Lung (tissue), 12 donors: Measurements from ENCODE around the gene IGSF3. TPM values are rescaled to one million over a fixed set of nuclear protein-coding genes. Genes with fewer than 3 reads are reported as not detected.
"Not testable (repeated sequence)": the region's sequence is repeated elsewhere in the genome, so short reads cannot be mapped to it uniquely, and the experiment has no call there.

ENCODE experiments used
- ATAC-seq: fragments of 200-7000 bp; cut with Tn5 transposase; one replicate; pipeline ENCODE4 v1.9.1; 2020; ENCODE audit warnings: moderate number of reproducible peaks; ENCODE audit not compliant: insufficient read depth, low FRiP score
- DNase-seq, 3 donors: peaks; one replicate each; pipeline ENCODE4 v3.0.0-alpha.2; 2013 to 2017
- H3K27ac ChIP-seq, 2 donors: one replicate each; pipeline ENCODE4 v1.5.1; 2013; ENCODE audit warnings: mild to moderate bottlenecking in 2 of 2, moderate library complexity in 2 of 2, control low read depth in 1 of 2, inconsistent platforms in 1 of 2, low read depth in 1 of 2, low read length in 1 of 2
- H3K27me3 ChIP-seq, 3 donors: one replicate each; pipeline ENCODE4 v1.5.1; 2013; ENCODE audit warnings: low read length in 2 of 3; ENCODE audit not compliant: control insufficient read depth in 3 of 3, insufficient read depth in 3 of 3
- H3K36me3 ChIP-seq, 4 donors: one replicate each; pipeline ENCODE4 v1.5.1; 2013; ENCODE audit warnings: low read length in 4 of 4, mild to moderate bottlenecking in 1 of 4, moderate library complexity in 1 of 4; ENCODE audit not compliant: control insufficient read depth in 4 of 4, insufficient read depth in 4 of 4
- H3K4me1 ChIP-seq, 5 donors: one replicate each; pipeline ENCODE4 v1.5.1; 2013; ENCODE audit warnings: low read length in 5 of 5, mild to moderate bottlenecking in 2 of 5, moderate library complexity in 1 of 5; ENCODE audit not compliant: control insufficient read depth in 5 of 5, insufficient read depth in 5 of 5
- H3K4me3 ChIP-seq: one replicate; pipeline ENCODE4 v1.5.1; 2013; ENCODE audit warnings: mild to moderate bottlenecking, control low read depth, moderate library complexity
- H3K9ac ChIP-seq, 2 donors: one replicate each; pipeline ENCODE4 v1.5.1; 2013; ENCODE audit warnings: low read length in 2 of 2, control low read depth in 1 of 2; ENCODE audit not compliant: insufficient read depth in 1 of 2
- H3K9me3 ChIP-seq, 4 donors: one replicate each; pipeline ENCODE4 v1.5.1; 2013; ENCODE audit warnings: low read length in 3 of 4, mild to moderate bottlenecking in 1 of 4, moderate library complexity in 1 of 4; ENCODE audit not compliant: control insufficient read depth in 4 of 4, insufficient read depth in 3 of 4
- WGBS, 2 donors: extraction: QIAGEN DNeasy Blood & Tissue Kit; methylation state at CpG; one replicate each; pipeline ENCODE4 v1.1.7; 2013; 5-methylcytosine and 5-hydroxymethylcytosine counted together
- polyA plus RNA-seq, 2 donors: library from polyadenylated mRNA; stranded (reverse); fragments of 200-250 nt; gene quantifications; one replicate each; pipeline ENCODE4 v1.2.1, GENCODE V29; 2013
- total RNA-seq, 2 donors: library from RNA; depleted of rRNA in 1 of 2; stranded (reverse); fragments of >200 nt in 1 of 2; gene quantifications; one replicate each; pipeline ENCODE4 v1.2.1, GENCODE V29; 2014 to 2021
- TF ChIP-seq, protein P1 (sequence below): IDR thresholded peaks from 2 replicates; pipeline ENCODE4 v1.5.1; 2012; ENCODE audit warnings: mild to moderate bottlenecking; ENCODE audit errors: control extremely low read depth, extremely low read depth
- donor health status: control.
- donor health status: control.
- donor health status: Bipolar disorder and iron deficiency.
- donor health status: healthy.
- donor health status: DM: yes; HTN: yes; CAD: no.

IGSF3 gene
- total and polyA plus RNA-seq, 4 donors, result 6.3 to 48.5 (median 13.3) TPM

DNA sequence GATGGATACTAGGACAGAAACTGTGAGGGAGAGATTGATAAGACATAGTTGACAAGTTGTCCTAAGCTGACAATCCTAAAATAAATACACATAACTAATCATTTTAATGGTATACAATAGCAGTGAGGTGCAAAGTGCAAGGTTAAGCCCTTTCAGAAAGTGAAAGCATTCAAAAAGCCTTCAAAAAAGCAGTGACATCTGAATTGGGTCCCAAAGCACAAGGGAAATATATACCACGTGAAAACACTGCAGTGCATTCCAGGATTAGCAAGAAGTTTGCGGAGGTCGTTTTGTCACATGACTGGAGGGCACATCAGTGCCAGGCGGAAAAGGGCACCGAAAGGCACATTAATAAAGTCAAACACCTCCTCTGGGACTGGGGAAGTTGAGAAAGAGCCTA is 42.4 kb downstream of the IGSF3 start:
- H3K9ac ChIP-seq, H3K27me3 ChIP-seq, H3K4me3 ChIP-seq, H3K27ac ChIP-seq, ATAC-seq, H3K9me3 ChIP-seq, DNase-seq, H3K36me3 ChIP-seq: not testable (repeated sequence)
- H3K4me1 ChIP-seq, result peaks cover 0 to 19% (median 0%) of the 10 kb centered on the region in 5 donors
- WGBS, 2 donors, result 74 to 83% methylated on average over 5 of the region's 5 CpGs

DNA sequence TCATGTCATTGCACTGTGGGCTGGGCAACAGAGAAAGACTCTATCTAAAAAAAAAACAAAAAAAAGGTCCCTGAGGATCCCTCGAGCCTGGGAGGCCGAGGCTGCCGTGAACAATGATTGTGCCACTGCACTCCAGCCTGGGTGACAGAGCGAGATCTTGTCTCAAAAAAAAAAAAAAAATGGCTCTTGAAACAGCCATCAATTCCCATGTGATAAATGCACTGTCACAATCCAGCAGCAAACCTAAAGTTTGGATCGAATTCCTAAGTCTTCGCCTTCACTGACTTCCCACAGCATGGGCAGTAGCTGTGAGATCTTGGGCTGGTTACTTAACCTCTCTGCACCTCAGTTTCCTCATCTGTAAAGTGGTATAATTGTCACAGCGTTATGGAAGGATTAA is 43.5 kb downstream of the IGSF3 start:
- Histone ChIP-seq H3K9me3 (peaks cover 0 to 3% (median 0%) of the 10 kb centered on the region in 4 donors), H3K36me3 (no peaks in the 10 kb centered on the region), H3K4me1 (peaks cover 0 to 21% (median 0%) of the 10 kb centered on the region in 5 donors), H3K9ac (no peak overlapping the region), H3K4me3 (no peak overlapping the region), H3K27me3 (no peaks in the 10 kb centered on the region), H3K27ac (no peak overlapping the region)
- TF ChIP-seq, protein P1, sequence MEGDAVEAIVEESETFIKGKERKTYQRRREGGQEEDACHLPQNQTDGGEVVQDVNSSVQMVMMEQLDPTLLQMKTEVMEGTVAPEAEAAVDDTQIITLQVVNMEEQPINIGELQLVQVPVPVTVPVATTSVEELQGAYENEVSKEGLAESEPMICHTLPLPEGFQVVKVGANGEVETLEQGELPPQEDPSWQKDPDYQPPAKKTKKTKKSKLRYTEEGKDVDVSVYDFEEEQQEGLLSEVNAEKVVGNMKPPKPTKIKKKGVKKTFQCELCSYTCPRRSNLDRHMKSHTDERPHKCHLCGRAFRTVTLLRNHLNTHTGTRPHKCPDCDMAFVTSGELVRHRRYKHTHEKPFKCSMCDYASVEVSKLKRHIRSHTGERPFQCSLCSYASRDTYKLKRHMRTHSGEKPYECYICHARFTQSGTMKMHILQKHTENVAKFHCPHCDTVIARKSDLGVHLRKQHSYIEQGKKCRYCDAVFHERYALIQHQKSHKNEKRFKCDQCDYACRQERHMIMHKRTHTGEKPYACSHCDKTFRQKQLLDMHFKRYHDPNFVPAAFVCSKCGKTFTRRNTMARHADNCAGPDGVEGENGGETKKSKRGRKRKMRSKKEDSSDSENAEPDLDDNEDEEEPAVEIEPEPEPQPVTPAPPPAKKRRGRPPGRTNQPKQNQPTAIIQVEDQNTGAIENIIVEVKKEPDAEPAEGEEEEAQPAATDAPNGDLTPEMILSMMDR, result no peak
- ATAC-seq (no peak), DNase-seq (no peak)
- 81 to 94% methylated on average over 7 of the region's 7 CpGs for WGBS, 2 donors

DNA sequence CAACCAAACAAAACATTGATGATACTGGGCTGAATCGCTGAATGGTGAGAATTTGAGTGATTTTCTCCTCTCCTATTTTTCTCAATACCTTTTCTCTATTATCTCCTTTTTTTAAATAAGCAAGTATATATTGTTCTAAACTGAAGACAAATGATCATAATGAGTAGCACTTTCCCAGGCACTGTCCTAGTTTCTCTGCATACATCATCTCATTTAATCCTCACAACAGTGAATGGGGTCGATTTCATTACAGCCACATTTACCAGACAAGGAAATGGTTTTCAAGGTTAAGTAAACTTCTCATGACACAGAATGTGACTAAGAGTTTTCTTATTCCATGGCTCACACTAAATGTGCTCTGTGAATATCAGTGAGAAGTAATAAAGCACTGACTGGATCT is 45.0 kb downstream of the IGSF3 start:
- H3K27ac ChIP-seq, result not testable (repeated sequence)

DNA sequence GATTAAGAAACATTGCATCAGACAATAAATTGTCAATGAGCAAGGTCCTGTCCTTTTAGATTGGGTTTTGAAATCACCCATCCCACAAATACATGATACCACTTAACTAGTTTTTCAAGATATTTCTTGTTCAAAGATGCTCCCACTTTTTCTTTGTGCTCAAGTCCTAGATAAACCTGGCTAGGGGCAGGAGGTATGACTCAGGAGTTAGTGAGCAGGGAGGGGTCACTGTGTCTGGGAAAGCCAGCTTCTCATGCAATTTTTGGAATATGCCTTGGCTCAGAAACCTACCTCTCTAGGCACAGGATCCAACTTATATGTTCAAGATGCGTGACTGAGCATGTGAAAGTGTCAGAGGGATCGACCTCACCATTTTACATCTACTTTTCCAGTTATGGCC is 45.8 kb downstream of the IGSF3 start:
- H3K36me3 ChIP-seq, result not testable (repeated sequence)

More for the DNA sequence above, 45.0 kb downstream of the IGSF3 start:
- 64 to 72% methylated on average over 2 of the region's 2 CpGs for WGBS, 2 donors
- peaks cover 0 to 17% (median 3%) of the 10 kb centered on the region in 5 donors for H3K4me1 ChIP-seq
- not testable (repeated sequence) for DNase-seq, H3K9ac ChIP-seq, H3K36me3 ChIP-seq, H3K9me3 ChIP-seq, H3K4me3 ChIP-seq, ATAC-seq, H3K27me3 ChIP-seq

DNA sequence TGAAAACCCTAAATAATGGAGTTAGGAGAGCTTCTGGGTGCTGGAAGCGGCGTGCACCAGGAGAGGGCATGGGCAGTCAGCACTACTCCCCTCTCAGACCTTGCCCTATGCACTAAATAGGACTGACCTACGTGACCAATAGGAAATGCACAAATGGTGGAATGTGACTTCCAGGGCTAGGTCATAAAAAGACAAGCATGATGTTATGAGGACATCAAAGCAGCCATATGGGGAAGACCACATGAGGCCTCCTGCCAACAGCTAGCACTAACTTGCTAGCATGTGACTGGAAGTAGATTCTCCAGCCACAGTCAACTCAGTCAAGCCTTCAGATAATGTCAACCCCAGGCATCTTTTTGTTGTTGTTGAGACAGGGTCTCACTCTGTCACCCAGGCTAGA is 47.1 kb downstream of the IGSF3 start:
- WGBS, 2 donors, result 95 to 100% methylated on average over 3 of the region's 3 CpGs
- H3K9me3 ChIP-seq, DNase-seq, ATAC-seq, H3K4me3 ChIP-seq, H3K4me1 ChIP-seq, H3K27me3 ChIP-seq, H3K27ac ChIP-seq, H3K9ac ChIP-seq, H3K36me3 ChIP-seq: not testable (repeated sequence)

More for the DNA sequence above, 45.8 kb downstream of the IGSF3 start:
- not testable (repeated sequence) for ATAC-seq, H3K9ac ChIP-seq, H3K4me3 ChIP-seq, DNase-seq, H3K27me3 ChIP-seq, H3K9me3 ChIP-seq, H3K27ac ChIP-seq
- H3K4me1 ChIP-seq, result peaks cover 0 to 12% (median 3%) of the 10 kb centered on the region in 5 donors
- 93 to 100% methylated on average over 2 of the region's 2 CpGs for WGBS, 2 donors

DNA sequence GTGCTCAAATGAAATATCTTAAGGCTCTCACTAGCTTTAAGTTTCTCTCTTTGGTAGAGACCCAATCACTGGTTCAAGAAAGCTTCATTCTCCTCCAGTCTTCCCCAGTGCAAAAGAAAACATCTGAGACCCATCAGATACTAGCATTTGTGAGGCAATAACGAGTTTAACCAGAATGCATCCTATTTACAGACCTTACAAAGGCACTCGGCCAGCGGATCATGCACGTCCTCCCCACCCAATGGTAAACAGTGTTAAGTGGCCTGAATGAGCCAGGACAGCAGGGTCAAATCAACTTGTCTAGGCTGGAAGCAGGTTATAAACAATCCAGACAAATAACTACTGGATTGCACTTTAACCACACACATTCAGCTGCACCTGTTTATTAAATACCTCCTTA is 48.4 kb downstream of the IGSF3 start:
- WGBS, 2 donors, result 35 to 58% methylated on average over 4 of the region's 4 CpGs
- H3K4me1 ChIP-seq, H3K4me3 ChIP-seq, H3K9me3 ChIP-seq, H3K27ac ChIP-seq, H3K9ac ChIP-seq, ATAC-seq, H3K36me3 ChIP-seq, H3K27me3 ChIP-seq: not testable (repeated sequence)
- peak in 2 of 3 donors; percentile 42 to 58 for DNase-seq

DNA sequence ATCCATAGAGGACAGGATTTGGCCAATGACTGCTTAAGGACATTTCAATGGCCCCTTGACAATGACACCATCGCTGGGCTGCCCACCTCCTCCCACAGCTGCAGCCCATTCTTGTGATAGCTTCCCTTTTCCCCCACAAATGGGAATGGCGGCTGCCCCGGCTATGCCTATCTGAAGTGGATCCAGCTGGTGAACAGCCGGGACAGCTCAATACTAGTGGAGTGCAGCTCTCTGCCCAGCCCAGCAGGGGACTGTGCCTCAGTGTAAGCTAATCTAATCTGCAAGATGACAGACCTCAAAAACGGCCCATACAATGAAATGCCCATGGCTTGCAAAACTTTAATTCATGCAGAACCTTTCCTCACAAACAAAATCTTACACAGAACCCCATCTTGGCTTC is 49.7 kb downstream of the IGSF3 start:
- not testable (repeated sequence) for ATAC-seq, H3K4me3 ChIP-seq, H3K27ac ChIP-seq, H3K9me3 ChIP-seq, H3K9ac ChIP-seq, H3K27me3 ChIP-seq, H3K36me3 ChIP-seq, H3K4me1 ChIP-seq
- peak; percentile 64 to 73 (median 68) for DNase-seq
- WGBS, 2 donors, result 65 to 87% methylated on average over 5 of the region's 5 CpGs

DNA sequence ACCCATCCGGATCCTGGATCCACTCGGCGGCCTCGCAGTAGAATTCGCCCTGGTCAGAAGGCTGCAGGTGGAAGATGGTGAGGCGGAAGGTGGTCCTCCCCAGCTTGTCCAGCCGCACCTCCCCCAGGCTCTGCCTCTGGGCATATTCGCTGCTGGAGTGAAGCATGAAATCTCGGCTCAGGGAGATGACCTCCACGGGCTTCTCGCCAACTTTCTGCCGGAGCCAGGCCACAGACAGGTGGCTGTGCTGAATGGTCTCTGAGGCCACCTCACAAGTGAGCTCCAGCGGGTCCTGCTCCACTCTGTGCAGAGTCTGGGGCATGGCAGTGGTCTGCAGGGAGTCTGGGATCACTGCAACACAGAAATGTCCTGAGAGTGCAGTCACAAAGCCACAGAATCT is 53.7 kb downstream of the IGSF3 start:
- not testable (repeated sequence) for DNase-seq, H3K27ac ChIP-seq, H3K4me1 ChIP-seq, H3K27me3 ChIP-seq, H3K36me3 ChIP-seq, ATAC-seq, H3K9me3 ChIP-seq, H3K9ac ChIP-seq, H3K4me3 ChIP-seq
- 93 to 97% methylated on average over 13 of the region's 13 CpGs for WGBS, 2 donors
